Stimulated activated CD4-positive, alpha-beta T cell treated with anti-CD3 and anti-CD28 coated beads, Interleukin-1b, Interleukin-23, amount 100 ng/mL, for 1 hour (primary cell): ENCODE results near the gene PRCD.

ENCODE experiments used
- DNase-seq, 2 donors: peaks; one replicate each; pipeline ENCODE4 v3.0.0-alpha.2; 2020; ENCODE audit warnings: low read depth in 2 of 2

The PRCD gene

DNA sequence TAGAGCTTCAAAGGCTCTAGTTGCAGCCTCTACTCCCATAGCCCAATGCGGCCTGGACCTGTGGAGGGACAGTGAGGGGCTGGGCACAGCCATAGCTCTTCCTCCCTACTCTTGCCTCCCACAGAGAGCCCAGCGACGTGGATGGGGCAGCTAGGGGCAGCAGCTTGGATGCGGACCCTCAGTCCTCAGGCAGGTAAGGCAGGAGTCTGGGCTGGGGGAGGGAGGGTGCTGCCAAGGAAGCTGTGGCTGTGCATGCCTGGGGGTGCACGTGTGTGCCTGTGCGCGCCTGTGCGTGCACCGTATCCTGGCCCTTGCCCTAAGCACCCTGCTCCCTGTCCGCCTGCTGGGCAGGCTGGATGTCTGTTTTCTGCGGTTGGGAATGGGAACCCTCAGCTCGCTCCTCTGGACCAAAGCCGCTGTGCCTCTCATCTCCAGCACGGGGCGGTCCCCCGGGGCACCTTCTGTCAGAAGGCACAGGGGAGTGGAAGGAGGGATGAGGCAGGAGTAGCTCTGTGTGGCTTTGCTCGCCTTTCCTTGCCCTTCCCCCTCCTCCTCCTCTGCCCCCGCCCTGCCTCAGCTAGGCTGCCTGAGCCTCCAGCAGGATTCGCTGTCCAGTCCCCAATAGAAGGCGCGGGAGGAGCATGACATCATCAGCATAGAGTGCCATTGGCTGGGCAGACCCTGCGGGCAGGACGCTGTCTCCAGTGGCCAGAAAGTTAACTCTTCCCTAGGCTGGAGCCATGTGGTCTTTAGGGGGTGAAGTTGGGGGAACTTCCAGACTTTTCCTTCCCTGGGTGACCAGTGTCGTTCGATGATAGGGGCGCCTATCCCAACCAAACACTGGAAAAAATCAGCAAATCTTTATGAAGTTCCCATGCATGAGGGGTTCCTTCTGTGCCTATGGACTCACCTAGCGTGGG lies 797 bp downstream of the PRCD start:
- no peak for DNase-seq

DNA sequence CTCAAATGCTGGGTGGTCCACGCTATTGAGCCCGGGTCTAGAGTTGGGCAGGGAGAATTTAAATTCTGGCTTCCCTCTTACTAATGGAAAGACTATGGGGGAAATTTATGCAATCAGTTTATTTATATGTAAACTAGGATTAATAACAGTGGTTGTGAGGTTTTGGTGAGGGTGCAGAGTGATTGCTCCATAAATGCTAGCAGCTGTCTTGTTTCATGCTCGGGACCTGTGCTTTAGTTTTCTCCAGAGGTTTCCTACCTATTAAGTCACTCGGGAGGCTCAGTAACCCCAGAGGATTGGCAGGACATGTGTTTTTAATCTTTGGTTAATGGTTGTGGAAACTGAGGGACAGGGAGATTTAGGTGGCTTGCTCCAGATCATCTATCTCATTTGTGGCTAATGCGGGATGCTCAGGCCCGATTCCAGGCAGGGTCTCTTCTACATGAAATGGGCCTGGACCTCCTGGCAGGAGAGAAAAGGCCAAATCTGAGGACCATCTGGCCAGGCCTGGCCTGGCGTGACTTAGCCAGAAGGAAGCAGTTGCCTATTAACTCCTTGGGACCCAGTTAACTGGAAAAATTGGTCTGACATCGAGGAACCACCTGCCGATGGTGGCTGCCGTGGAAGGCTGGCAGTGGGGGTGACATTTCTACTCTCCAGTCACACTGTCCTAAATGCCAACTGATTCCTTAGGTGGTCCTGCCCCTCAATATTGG lies 2.1 kb downstream of the PRCD start:
- DNase-seq, result no peak

DNA sequence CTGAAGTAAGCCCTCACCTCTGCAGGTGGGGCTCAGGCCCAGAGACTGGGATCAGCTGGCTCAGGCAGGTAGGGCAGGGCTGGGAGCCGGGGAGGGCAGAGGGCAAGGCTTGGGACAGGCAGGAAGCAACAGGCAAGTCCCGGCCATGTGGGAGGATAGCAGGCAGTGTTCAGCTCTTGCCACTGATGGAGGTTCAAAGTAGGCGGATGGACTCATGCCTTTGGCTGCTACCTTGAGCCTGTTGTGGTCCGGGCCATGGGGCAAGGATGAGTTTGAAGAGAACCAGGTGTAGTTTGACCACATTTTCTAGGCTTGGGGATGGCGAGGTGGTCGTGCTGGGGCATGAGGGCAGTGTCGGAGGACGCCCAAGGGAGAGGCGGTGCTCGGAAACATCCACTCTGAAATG lies 2.7 kb downstream of the PRCD start:
- DNase-seq, result no peak

GRCh38 chr17:76542984-76543383 lies 3.1 kb downstream of the PRCD start:
- no peak for DNase-seq

DNA sequence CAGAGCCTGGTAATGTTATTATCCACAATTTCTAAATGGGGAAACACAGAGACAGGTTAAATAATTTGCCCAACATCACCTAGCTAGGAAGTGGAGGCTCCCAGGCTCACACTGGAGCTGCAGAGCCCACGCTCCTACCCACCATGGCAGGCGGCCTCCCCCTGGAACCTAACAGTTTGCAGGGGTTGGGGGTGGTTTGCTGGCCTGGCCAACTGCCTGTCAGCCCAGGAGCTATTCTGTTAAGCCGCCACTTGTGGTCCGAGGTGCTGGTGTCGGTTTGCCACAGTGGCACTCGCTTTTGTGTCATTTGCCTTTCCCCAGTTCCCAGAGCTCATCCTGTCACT lies 3.6 kb downstream of the PRCD start:
- DNase-seq, result no peak

GRCh38 chr17:76543826-76544545 lies 4.1 kb downstream of the PRCD start:
- DNase-seq, result no peak

- no peak for DNase-seq
These were observed 4.9 kb downstream of the PRCD start for GRCh38 chr17:76544546-76545365.

GRCh38 chr17:76545918-76546555 lies 6.2 kb downstream of the PRCD start:
- DNase-seq, result no peak

GRCh38 chr17:76546556-76547182 lies 6.8 kb downstream of the PRCD start:
- DNase-seq, result no peak

DNA sequence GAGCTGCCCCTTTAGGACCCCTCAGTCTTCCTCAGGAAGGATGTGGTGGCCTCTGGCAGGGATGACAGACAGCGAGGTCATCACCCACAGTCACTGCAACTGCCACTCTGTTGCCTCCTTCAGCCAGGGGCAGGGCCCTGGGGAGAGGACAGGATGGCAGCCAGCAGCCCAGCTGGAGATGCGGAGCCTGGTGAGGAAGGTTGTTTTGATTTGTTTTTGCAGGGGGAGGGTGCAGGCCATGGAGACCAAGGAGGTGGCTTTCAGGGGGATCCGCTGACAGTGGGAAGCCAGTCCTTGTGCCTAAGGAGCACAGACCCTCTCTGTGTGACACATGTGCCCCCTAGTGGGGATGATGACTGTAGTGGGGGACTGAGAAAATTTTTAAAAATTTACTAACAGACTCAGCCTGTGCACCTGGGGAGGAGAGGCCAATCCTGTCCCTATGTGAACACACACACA lies 7.4 kb downstream of the PRCD start:
- peak; percentile 24 to 33 for DNase-seq

DNA sequence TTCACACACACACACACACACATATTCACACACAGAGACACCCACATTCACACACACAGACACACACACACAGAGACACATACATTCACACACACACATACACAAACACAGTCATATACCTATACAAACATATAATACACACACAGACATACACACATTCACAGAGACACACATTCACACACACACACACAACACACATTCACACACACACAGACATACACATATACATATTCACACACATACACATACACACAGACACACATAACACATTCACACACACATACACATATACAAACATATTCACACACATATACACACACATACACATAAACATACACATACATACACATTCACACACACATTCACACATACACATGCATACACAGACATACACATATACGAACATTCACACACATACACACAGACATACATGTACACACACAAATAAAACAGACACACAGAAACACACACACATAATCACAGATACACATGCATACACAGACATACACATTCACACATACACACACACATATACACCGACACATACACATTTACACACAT lies 7.9 kb downstream of the PRCD start:
- DNase-seq, result no peak

- no peak for DNase-seq
These were observed 8.8 kb downstream of the PRCD start for GRCh38 chr17:76548378-76549214.

DNA sequence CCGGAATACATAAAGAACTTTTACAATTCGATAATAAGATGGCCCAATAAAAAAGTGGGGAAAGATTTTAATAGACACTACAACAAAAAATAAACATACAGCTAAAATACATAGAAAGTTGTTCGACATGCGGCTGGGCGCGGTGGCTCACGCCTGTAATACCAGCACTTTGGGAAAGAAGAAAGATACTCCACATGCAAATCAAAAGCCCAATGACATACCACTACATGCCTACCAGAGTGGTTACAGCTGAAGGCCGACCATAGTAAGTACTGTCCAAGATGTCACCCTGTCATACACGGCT lies 9.3 kb downstream of the PRCD start:
- no peak for DNase-seq

- DNase-seq, result no peak
These were observed 9.7 kb downstream of the PRCD start for GRCh38 chr17:76549539-76549938.

DNA sequence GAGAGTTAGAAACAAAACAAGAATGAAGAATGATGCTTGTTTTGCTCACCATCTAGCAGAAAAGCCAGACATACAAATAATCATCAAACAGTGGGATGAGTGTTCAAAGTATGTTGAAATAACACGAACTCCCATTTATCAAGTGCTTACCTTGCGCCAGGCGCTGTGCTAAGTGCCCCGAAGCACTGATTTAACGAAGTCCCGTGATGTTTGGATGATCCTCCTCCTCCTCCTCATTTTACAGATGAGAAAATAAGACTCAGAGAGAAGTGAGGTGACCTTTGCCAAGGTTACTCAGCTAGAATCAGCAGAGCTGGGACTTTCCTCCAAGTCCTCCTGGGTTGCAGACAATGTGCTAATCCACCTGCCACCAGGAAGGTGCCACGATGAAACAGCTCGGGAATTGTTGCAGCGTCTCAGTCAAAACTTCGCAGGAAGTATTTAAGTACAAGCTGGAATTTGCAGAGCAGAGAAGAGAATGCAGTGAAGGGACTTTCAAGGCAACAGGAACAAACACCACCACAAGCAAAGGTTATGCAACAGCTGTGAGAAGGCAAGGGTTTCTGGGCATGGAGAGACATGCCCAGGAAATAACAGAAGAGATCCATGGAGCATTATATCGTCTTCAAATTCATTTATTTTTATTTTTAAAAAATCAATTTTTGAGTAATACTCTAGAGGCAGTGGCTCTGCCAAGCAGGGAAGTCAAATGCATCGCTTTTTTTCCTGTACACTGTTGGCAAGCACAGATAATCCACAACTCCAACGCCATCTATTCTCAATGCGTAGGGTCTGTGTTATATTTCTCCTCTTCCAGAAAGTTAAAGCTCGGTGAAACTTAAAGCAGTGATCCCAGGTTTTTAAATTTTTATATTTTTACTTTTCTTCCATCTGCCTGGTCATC lies 11.1 kb downstream of the PRCD start:
- no peak for DNase-seq

- no peak for DNase-seq
These were observed 11.8 kb downstream of the PRCD start for GRCh38 chr17:76551685-76552084.

DNA sequence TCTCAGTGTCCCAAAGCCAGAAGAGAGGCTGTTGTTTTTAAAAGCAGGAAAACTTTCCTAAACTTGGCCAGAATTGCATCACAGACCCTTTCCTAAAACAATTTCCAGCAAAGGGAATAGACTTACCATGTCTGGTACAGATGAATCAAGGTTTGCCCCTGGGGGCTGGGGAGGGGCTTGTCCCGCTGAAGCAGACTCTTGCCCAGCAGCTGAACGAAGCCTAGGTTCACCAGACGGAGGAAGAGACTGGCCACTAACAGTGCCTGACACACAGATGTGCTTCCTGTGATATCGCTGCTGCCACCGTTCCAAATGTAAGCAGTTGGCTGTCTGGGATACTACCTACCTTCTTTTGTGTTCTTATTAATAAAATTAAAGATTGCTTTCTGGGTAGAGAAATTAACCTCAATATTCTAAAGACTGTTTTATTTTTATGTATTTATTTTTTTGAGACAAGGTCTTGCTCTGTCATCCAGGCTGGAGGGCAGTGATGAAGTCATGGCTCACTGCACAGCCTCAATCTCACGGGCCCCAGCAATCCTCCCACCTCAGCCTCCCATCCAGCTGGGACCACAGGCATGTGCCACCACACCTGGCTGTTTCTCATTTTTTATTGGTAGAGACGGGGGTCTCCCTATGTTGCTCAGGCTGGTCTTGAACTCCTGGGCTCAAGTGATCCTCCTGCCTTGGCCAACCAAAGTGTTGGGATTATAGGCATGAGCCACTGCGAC lies 13.5 kb downstream of the PRCD start:
- no peak for DNase-seq

- DNase-seq, result no peak
These were observed 14.3 kb downstream of the PRCD start for GRCh38 chr17:76554131-76554530.
